Measurements from ENCODE around the gene CCDC18. TPM values are rescaled to one million over a fixed set of nuclear protein-coding genes. Genes with fewer than 3 reads are reported as not detected.
"Not testable (repeated sequence)": the region's sequence is repeated elsewhere in the genome, so short reads cannot be mapped to it uniquely, and the experiment has no call there.

Gene CCDC18
- total and polyA plus RNA-seq, 4 donors = 2.7 to 8.5 (median 7.2) TPM

DNA sequence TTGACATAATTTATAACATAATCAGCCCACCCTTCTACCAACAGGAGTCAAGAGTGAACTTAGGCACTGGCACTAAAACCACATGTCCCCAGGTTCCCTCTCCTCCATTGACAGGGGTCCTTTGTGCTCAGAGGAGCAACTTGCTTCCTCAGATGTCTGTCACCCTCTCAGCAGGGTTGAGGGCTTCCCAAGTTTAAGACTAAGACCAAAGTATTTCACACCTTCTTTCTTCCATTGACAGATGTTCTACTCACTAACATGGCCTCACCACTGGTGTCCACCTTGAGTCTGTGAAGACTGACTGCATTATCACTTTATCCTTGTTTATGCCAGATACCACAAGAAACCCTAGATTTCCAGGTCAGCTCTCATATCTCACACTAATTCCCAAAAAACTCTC, 56.5 kb downstream of the CCDC18 start:
- no peak overlapping the region for H3K27ac ChIP-seq (ENCODE audit: low read depth in 1 of 2, low read length in 2 of 2)
- no peaks in the 10 kb centered on the region for H3K27me3 ChIP-seq (ENCODE audit: control insufficient read depth in 4 of 4, insufficient read depth in 4 of 4, low read length in 3 of 4)
- H3K4me3 ChIP-seq (ENCODE audit: low read depth in 1 of 3, low read length in 3 of 3) = no peak overlapping the region
- no peaks in the 10 kb centered on the region for H3K9me3 ChIP-seq (ENCODE audit: control insufficient read depth in 4 of 4, low read length in 3 of 4)
- H3K4me1 ChIP-seq (ENCODE audit: control insufficient read depth in 4 of 4, insufficient read depth in 4 of 4, low read length in 3 of 4) = peaks cover 0 to 4% (median 1%) of the 10 kb centered on the region in 4 donors
- no peak overlapping the region for H3K9ac ChIP-seq (ENCODE audit: low read depth in 1 of 2, low read length in 2 of 2)
- no peak for TF ChIP-seq JUND (IDR thresholded peaks at IDR 0.05)
- peaks cover 0 to 3% (median 1%) of the 10 kb centered on the region in 4 donors for H3K36me3 ChIP-seq (ENCODE audit: control insufficient read depth in 4 of 4, insufficient read depth in 3 of 4, low read depth in 1 of 4, low read length in 3 of 4)
- DNase-seq (ENCODE audit: low spot score) = no peak

DNA sequence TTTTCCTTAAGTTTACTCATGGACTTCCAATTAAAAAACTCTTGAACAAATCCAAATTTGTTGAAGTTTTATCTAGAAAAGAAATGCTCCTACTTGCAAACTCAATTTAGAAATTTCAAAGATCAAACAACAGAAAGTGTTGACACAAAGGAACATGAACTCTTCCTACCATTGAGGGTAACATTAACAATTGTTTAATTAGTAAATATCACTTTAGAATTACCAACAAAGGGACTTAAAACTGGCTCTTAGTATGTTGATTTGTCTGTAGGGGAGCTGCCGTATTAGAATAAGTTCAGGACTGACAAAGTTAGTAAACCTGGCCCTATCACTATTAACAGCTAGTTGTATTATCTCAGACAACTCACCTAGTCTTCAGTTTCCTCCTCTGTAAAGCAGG, 57.9 kb downstream of the CCDC18 start:
- H3K27ac ChIP-seq (ENCODE audit: low read depth in 1 of 2, low read length in 2 of 2) = no peak overlapping the region
- TF ChIP-seq EGR1 (IDR thresholded peaks at IDR 0.05; ENCODE audit: low read depth in 2 of 2) = no peak
- TF ChIP-seq RXRA (IDR thresholded peaks at IDR 0.05) = peak in 1 of 2 donors; percentile 24
- WGBS = 36% methylated on average over 1 of the region's 1 CpG
- H3K4me1 ChIP-seq (ENCODE audit: control insufficient read depth in 4 of 4, insufficient read depth in 4 of 4, low read length in 3 of 4) = peaks cover 0 to 4% (median 1%) of the 10 kb centered on the region in 4 donors
- peaks cover 0 to 3% (median 1%) of the 10 kb centered on the region in 4 donors for H3K36me3 ChIP-seq (ENCODE audit: control insufficient read depth in 4 of 4, insufficient read depth in 3 of 4, low read depth in 1 of 4, low read length in 3 of 4)
- H3K4me3 ChIP-seq (ENCODE audit: low read depth in 1 of 3, low read length in 3 of 3) = no peak overlapping the region
- H3K27me3 ChIP-seq (ENCODE audit: control insufficient read depth in 4 of 4, insufficient read depth in 4 of 4, low read length in 3 of 4) = no peaks in the 10 kb centered on the region
- no peak for DNase-seq (ENCODE audit: low spot score)
- no peaks in the 10 kb centered on the region for H3K9me3 ChIP-seq (ENCODE audit: control insufficient read depth in 4 of 4, low read length in 3 of 4)
- H3K9ac ChIP-seq (ENCODE audit: low read depth in 1 of 2, low read length in 2 of 2) = no peak overlapping the region

DNA sequence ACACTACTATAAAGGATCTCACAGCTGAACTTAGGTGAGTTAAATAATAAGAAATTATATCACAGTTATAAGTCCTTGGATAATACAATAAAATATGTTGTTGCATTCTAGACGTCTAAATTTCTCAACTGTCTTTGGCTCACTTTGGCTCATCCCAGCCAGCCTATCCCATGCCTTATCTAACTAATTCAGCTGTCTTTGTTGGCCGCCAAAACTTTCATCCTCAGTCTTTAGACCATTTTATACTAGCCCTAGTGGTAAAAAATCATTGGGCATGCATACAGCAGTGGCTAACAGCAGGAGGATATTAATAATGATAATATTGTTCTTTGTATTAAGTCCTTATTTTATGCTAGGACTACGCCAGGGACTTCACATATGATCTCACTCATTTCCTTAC, 59.3 kb downstream of the CCDC18 start:
- H3K4me3 ChIP-seq (ENCODE audit: low read depth in 1 of 3, low read length in 3 of 3) = no peak overlapping the region
- H3K36me3 ChIP-seq (ENCODE audit: control insufficient read depth in 4 of 4, insufficient read depth in 3 of 4, low read depth in 1 of 4, low read length in 3 of 4) = peaks cover 0 to 3% (median 1%) of the 10 kb centered on the region in 4 donors
- H3K4me1 ChIP-seq (ENCODE audit: control insufficient read depth in 4 of 4, insufficient read depth in 4 of 4, low read length in 3 of 4) = peaks cover 0 to 4% (median 1%) of the 10 kb centered on the region in 4 donors
- H3K27ac ChIP-seq (ENCODE audit: low read depth in 1 of 2, low read length in 2 of 2) = no peak overlapping the region
- no peak overlapping the region for H3K9ac ChIP-seq (ENCODE audit: low read depth in 1 of 2, low read length in 2 of 2)
- H3K9me3 ChIP-seq (ENCODE audit: control insufficient read depth in 4 of 4, low read length in 3 of 4) = no peaks in the 10 kb centered on the region
- WGBS = 91% methylated on average over 3 of the region's 3 CpGs
- TF ChIP-seq GABPA (IDR thresholded peaks at IDR 0.05 in 1 of 2, conservative IDR thresholded peaks at IDR 0.05 in 1 of 2) (no peak), HNF4A (conservative IDR thresholded peaks at IDR 0.05) (no peak)
- no peaks in the 10 kb centered on the region for H3K27me3 ChIP-seq (ENCODE audit: control insufficient read depth in 4 of 4, insufficient read depth in 4 of 4, low read length in 3 of 4)
- no peak for DNase-seq (ENCODE audit: low spot score)

DNA sequence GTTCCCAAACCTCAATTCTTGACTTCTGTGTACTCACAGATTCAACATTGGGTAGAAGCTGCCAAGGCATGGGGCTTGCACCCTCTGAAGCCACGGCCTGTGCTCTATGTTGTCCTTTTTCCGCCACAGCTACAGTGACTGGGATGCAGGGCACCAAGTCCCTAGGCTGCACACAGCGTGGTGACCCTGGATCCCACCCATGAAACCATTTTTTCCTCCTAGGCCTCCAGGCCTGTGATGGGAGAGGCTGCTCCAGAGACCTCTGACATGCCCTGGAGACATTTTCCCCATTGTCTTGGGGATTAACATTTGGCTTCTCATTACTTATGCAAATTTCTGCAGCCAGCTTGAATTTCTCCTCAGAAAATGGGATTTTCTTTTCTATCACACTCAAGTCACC, 62.7 kb downstream of the CCDC18 start:
- H3K4me1 ChIP-seq (ENCODE audit: control insufficient read depth in 4 of 4, insufficient read depth in 4 of 4, low read length in 3 of 4); H3K27ac ChIP-seq (ENCODE audit: low read depth in 1 of 2, low read length in 2 of 2); DNase-seq (ENCODE audit: low spot score); H3K27me3 ChIP-seq (ENCODE audit: control insufficient read depth in 4 of 4, insufficient read depth in 4 of 4, low read length in 3 of 4); H3K36me3 ChIP-seq (ENCODE audit: control insufficient read depth in 4 of 4, insufficient read depth in 3 of 4, low read depth in 1 of 4, low read length in 3 of 4); H3K9ac ChIP-seq (ENCODE audit: low read depth in 1 of 2, low read length in 2 of 2); H3K4me3 ChIP-seq (ENCODE audit: low read depth in 1 of 3, low read length in 3 of 3); H3K9me3 ChIP-seq (ENCODE audit: control insufficient read depth in 4 of 4, low read length in 3 of 4): not testable (repeated sequence)
- WGBS = 98% methylated on average over 3 of the region's 3 CpGs

DNA sequence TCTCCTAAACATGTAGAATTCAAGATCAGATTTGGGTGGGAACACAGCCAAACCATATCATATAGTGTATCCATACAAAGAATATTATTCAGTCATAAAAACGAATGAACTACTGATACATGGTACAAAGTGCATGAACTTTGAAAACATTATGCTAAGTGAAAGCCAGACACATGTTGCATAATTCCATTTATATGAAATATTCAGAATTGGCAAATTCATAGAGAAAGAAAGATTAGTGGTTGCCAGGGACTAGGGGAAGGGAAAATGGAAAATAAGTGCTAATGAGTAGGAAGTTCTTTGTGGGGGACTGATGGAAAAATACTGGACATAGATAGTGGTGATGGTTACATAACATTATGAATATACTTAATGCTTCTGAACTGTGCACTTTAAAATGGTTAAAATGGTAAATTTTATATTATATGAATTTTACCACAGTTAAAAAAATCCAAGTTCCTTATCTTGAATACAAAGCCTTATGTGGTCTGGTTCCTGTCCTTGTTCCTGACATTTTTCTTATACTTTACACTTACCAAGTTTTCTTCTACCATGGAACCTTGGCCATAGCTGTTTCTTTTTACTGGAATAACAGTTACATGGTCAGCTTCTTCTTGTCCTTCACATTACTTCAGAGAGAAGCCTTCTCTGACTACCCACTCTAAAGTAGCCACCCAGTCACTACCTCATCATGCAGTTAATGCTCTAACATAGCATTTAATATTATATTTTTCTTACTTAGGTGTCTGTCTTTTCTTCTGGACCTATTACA, 64.0 kb downstream of the CCDC18 start:
- Histone ChIP-seq H3K9ac (ENCODE audit: low read depth in 1 of 2, low read length in 2 of 2) (no peak overlapping the region), H3K9me3 (ENCODE audit: control insufficient read depth in 4 of 4, low read length in 3 of 4) (no peaks in the 10 kb centered on the region), H3K36me3 (ENCODE audit: control insufficient read depth in 4 of 4, insufficient read depth in 3 of 4, low read depth in 1 of 4, low read length in 3 of 4) (peaks cover 0 to 2% (median 0%) of the 10 kb centered on the region in 4 donors), H3K4me1 (ENCODE audit: control insufficient read depth in 4 of 4, insufficient read depth in 4 of 4, low read length in 3 of 4) (no peaks in the 10 kb centered on the region), H3K4me3 (ENCODE audit: low read depth in 1 of 3, low read length in 3 of 3) (no peak overlapping the region), H3K27ac (ENCODE audit: low read depth in 1 of 2, low read length in 2 of 2) (no peak overlapping the region), H3K27me3 (ENCODE audit: control insufficient read depth in 4 of 4, insufficient read depth in 4 of 4, low read length in 3 of 4) (no peaks in the 10 kb centered on the region)
- DNase-seq (ENCODE audit: low spot score) = no peak
- TF ChIP-seq HNF4A (conservative IDR thresholded peaks at IDR 0.05) (no peak), MAX (IDR thresholded peaks at IDR 0.05) (no peak), RAD21 (IDR thresholded peaks at IDR 0.05) (no peak), YY1 (IDR thresholded peaks at IDR 0.05) (no peak), JUND (IDR thresholded peaks at IDR 0.05) (no peak), EGR1 (IDR thresholded peaks at IDR 0.05; ENCODE audit: low read depth in 2 of 2) (no peak), ZBTB33 (IDR thresholded peaks at IDR 0.05) (no peak)
- TF ChIP-seq, protein P1, sequence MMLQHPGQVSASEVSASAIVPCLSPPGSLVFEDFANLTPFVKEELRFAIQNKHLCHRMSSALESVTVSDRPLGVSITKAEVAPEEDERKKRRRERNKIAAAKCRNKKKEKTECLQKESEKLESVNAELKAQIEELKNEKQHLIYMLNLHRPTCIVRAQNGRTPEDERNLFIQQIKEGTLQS (IDR thresholded peaks at IDR 0.05) = no peak
- TF ChIP-seq, protein P2, sequence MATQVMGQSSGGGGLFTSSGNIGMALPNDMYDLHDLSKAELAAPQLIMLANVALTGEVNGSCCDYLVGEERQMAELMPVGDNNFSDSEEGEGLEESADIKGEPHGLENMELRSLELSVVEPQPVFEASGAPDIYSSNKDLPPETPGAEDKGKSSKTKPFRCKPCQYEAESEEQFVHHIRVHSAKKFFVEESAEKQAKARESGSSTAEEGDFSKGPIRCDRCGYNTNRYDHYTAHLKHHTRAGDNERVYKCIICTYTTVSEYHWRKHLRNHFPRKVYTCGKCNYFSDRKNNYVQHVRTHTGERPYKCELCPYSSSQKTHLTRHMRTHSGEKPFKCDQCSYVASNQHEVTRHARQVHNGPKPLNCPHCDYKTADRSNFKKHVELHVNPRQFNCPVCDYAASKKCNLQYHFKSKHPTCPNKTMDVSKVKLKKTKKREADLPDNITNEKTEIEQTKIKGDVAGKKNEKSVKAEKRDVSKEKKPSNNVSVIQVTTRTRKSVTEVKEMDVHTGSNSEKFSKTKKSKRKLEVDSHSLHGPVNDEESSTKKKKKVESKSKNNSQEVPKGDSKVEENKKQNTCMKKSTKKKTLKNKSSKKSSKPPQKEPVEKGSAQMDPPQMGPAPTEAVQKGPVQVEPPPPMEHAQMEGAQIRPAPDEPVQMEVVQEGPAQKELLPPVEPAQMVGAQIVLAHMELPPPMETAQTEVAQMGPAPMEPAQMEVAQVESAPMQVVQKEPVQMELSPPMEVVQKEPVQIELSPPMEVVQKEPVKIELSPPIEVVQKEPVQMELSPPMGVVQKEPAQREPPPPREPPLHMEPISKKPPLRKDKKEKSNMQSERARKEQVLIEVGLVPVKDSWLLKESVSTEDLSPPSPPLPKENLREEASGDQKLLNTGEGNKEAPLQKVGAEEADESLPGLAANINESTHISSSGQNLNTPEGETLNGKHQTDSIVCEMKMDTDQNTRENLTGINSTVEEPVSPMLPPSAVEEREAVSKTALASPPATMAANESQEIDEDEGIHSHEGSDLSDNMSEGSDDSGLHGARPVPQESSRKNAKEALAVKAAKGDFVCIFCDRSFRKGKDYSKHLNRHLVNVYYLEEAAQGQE (IDR thresholded peaks at IDR 0.05) = no peak
- 64% methylated on average over 1 of the region's 1 CpG for WGBS
